Ovary (tissue), 9 donors: ENCODE results near the gene NOP10. TPM values are rescaled to one million over a fixed set of nuclear protein-coding genes. Genes with fewer than 3 reads are reported as not detected.

Source experiments
- DNase-seq, 5 donors: peaks; one replicate each; pipeline ENCODE4 v3.0.0-alpha.2; 2019 to 2020
- H3K27ac ChIP-seq, 2 donors: fragments of 200-600 bp; one replicate each; pipeline versions ENCODE4 v1.5.1 to v1.8.0; 2019 to 2022
- H3K27me3 ChIP-seq: fragments of 200-600 bp; one replicate; pipeline ENCODE4 v1.8.0; 2022
- H3K36me3 ChIP-seq: fragments of 200-600 bp; sonication (generic); one replicate; pipeline ENCODE4 v1.5.1; 2019
- H3K4me1 ChIP-seq: one replicate; pipeline ENCODE4 v1.8.1; 2013; ENCODE audit warnings: mild to moderate bottlenecking, moderate library complexity; ENCODE audit not compliant: insufficient read depth
- H3K4me3 ChIP-seq: fragments of 200-600 bp; sonication (generic); one replicate; pipeline ENCODE4 v1.5.1; 2017
- H3K9me3 ChIP-seq, 2 donors: fragments of 200-600 bp in 1 of 2; sonication (generic) in 1 of 2; one replicate each; pipeline versions ENCODE4 v1.5.1 to v1.8.1; 2013 to 2019; ENCODE audit warnings: mild to moderate bottlenecking in 1 of 2, moderate library complexity in 1 of 2
- EP300 ChIP-seq: sonication (generic); formaldehyde crosslinking; IDR thresholded peaks from one replicate; pipeline ENCODE4 v1.6.1; 2017; ENCODE audit warnings: antibody characterized with exemption
- POLR2A ChIP-seq: fragments of 450-650 bp; IDR thresholded peaks from one replicate; pipeline ENCODE4 v1.6.1; 2017; ENCODE audit warnings: antibody characterized with exemption, mild to moderate bottlenecking, moderate library complexity
- WGBS, 3 donors: extraction: QIAGEN DNeasy Blood & Tissue Kit in 1 of 3; methylation state at CpG; one replicate each; pipeline versions ENCODE4 v1.1.5 to v1.1.7; 2013 to 2017; 5-methylcytosine and 5-hydroxymethylcytosine counted together
- intact Hi-C, 4 donors: fragments of 100-400 bp; cut with DNase I; formaldehyde crosslinking; loops; one replicate each; pipeline versions ENCODE4 v1.11.0 to v1.15.1; 2022 to 2023
- polyA plus RNA-seq, 2 donors: library from polyadenylated mRNA; stranded (reverse); fragments of 200-250 nt in 1 of 2; fragments of 350-450 nt in 1 of 2; fragmentation: Illumina TruSeq in 1 of 2; extraction: RNeasy Lipid Tissue Mini Kit (QIAGEN cat#74804) in 1 of 2; gene quantifications; one replicate each; pipeline ENCODE4 v1.2.3, GENCODE V29; 2013 to 2014
- total RNA-seq, 7 donors: library from RNA; depleted of rRNA in 2 of 7; stranded (reverse); fragments of >200 nt in 2 of 7; fragmentation: NEBNext Ultra II Directional in 3 of 7; extraction: Animal tissue kit (Norgen Biotek cat#: 25700) in 3 of 7; gene quantifications; one replicate each; pipeline versions ENCODE4 v1.1.0 to v1.2.4, GENCODE V29; 2016 to 2023
- TF ChIP-seq, protein P1 (sequence below), 3 donors: fragments of 450-650 bp in 2 of 3; fragments of 200-600 bp in 1 of 3; IDR thresholded peaks; one replicate each; pipeline versions ENCODE4 v1.5.1 to v1.8.0; 2016 to 2022; ENCODE audit warnings: antibody characterized with exemption in 3 of 3, mild to moderate bottlenecking in 1 of 3
- donor health status: DM: no; HTN: no; CAD: no; lungs with moderate emphysema.
- donor health status: DM: no; HTN: no; CAD: no.
- donor health status: Bipolar disorder and iron deficiency.
- donor health status: DM: yes; HTN: yes; CAD: no.
- donor health status: DM: no; HTN: no; CAD: no.
- donor health status: DM: yes; HTN: yes; CAD: no.

The NOP10 gene
- total and polyA plus RNA-seq, 9 donors = 46.5 to 189 (median 61.7) TPM

DNA sequence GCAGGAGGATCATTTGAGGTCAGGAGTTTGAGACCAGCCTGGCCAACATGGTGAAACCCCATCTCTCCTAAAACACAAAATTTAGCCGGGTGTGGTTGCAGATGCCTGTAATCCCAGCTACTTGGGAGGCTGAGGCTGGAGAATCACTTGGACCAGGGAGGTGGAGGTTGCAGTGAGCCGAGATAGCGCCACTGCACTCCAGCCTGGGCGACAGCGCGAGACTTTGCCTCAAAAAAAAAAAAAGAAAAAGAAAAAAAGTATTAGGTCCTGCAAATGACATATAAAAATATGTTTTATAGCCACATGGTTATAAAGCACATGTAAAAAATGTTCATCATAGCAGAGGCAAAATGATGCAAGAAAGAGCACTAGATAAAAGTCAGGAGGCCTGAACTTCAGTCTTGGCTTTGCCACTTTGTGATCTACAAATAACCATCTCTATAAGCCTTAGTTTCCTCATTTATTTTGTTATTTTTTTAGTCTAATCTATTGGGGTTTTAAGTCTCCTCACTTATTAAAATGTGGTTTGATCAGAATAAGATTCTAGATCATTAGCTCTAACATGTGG lies 10.3 kb downstream of the NOP10 start:
- 94 to 98% (median 96%) methylated on average over 6 of the region's 6 CpGs for WGBS, 3 donors

DNA sequence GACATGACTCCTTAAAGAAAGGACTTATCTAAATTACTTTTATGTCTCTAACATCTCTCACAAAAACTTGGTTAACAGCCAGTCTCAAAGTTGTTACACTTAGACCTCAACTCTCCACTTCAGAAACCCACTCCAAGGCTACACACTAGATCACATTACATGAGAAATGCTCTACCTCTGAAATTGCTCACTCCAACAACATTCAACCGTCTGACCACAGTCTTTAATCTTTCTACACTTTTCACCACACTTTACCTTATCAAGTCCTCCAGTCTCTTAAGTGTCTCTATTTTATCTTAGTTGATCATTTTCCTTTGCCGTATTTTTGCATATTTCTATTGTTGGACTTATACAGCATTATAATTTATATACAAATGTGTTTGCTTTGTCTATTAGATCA lies 11.1 kb downstream of the NOP10 start:
- intact Hi-C loops = no loop called here
- Histone ChIP-seq H3K4me1 (no peaks in the 10 kb centered on the region), H3K36me3 (no peaks in the 10 kb centered on the region), H3K27ac (no peak overlapping the region), H3K9me3 (no peaks in the 10 kb centered on the region), H3K27me3 (no peaks in the 10 kb centered on the region), H3K4me3 (no peak overlapping the region)
- WGBS, 3 donors = 77 to 82% (median 82%) methylated on average over 2 of the region's 2 CpGs
- TF ChIP-seq EP300 (no peak), POLR2A (no peak)
- TF ChIP-seq, protein P1, sequence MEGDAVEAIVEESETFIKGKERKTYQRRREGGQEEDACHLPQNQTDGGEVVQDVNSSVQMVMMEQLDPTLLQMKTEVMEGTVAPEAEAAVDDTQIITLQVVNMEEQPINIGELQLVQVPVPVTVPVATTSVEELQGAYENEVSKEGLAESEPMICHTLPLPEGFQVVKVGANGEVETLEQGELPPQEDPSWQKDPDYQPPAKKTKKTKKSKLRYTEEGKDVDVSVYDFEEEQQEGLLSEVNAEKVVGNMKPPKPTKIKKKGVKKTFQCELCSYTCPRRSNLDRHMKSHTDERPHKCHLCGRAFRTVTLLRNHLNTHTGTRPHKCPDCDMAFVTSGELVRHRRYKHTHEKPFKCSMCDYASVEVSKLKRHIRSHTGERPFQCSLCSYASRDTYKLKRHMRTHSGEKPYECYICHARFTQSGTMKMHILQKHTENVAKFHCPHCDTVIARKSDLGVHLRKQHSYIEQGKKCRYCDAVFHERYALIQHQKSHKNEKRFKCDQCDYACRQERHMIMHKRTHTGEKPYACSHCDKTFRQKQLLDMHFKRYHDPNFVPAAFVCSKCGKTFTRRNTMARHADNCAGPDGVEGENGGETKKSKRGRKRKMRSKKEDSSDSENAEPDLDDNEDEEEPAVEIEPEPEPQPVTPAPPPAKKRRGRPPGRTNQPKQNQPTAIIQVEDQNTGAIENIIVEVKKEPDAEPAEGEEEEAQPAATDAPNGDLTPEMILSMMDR (IDR thresholded peaks at IDR 0.05) = no peak
- DNase-seq = no peak

More for the DNA sequence above, 10.3 kb downstream of the NOP10 start:
- no peak for DNase-seq
- no peaks in the 10 kb centered on the region for H3K4me1 ChIP-seq
- no peaks in the 10 kb centered on the region for H3K27me3 ChIP-seq
- no peaks in the 10 kb centered on the region for H3K9me3 ChIP-seq
- intact Hi-C loops = no loop called here
- H3K36me3 ChIP-seq = no peaks in the 10 kb centered on the region
- H3K27ac ChIP-seq = no peak overlapping the region
- H3K4me3 ChIP-seq = no peak overlapping the region
- no peak for TF ChIP-seq POLR2A

DNA sequence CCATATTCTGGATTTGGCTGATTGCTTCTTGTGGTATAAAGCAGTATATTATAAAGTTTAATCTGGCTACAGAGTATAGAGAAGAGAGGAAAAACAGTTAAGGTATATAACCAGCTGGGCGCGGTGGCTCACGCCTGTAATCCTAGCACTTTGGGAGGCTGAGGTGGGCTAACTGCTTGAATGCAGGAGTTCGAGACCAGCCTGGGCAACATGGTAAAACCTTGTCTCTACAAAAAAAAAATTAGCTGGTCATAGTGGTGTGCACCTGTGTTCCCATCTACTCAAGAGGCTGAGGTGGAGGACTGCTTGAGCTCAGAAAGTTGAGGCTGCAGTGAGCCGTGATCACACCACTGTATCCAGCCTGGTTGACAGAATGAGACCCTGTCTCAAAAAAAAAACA lies 12.7 kb downstream of the NOP10 start:
- no peak for DNase-seq
- Histone ChIP-seq H3K4me1 (no peaks in the 10 kb centered on the region), H3K27me3 (no peaks in the 10 kb centered on the region), H3K9me3 (no peaks in the 10 kb centered on the region), H3K27ac (no peak overlapping the region), H3K4me3 (no peak overlapping the region), H3K36me3 (no peaks in the 10 kb centered on the region)
- 95 to 96% (median 96%) methylated on average over 5 of the region's 5 CpGs for WGBS, 3 donors
- intact Hi-C loops = no loop called here
- TF ChIP-seq, protein P1 (IDR thresholded peaks at IDR 0.05) = no peak
- TF ChIP-seq POLR2A = no peak

DNA sequence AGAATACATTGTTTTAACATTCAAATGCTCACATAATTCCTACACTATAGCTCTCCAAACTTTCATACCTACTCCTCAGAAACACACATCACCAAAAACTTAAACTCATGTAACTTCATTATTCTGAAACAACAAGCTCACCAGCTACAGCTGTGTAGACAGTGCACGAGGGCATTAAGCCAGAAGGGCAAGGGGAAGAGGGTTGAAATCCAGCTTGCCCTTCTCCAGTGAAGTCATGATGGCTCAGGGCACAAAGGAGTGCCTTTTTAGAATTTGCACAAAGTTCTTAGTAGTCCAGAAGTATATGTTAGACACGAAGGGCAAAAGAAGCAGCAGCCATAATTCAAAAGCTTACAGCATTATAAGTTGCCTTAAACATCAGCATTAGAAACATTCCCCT lies 13.9 kb downstream of the NOP10 start:
- no peaks in the 10 kb centered on the region for H3K36me3 ChIP-seq
- 77 to 82% (median 81%) methylated on average over 2 of the region's 2 CpGs for WGBS, 3 donors
- TF ChIP-seq EP300 (no peak), POLR2A (no peak)
- TF ChIP-seq, protein P1 (IDR thresholded peaks at IDR 0.05) = no peak
- H3K27me3 ChIP-seq = no peaks in the 10 kb centered on the region
- H3K9me3 ChIP-seq = no peaks in the 10 kb centered on the region
- H3K4me3 ChIP-seq = no peak overlapping the region
- intact Hi-C loops = no loop called here
- H3K27ac ChIP-seq = no peak overlapping the region
- no peak for DNase-seq
- H3K4me1 ChIP-seq = no peaks in the 10 kb centered on the region

DNA sequence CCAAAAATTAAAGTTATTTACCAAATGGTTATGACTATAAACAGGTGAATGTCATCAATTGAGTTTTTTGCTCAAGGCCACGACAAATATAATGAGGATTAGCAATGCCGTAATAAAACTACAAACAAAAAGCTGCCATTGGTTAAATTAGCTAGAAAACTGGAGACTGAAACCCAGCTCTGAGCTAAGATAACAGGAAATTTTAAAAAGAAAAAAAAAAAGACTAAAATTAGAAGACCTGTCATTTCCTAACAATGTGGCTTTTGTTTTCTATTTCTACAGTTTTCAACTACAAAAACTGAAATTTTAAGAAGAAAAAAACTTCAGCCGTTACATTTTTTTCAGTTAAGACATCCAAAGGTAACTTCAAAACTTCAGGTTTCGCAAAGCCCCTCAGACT lies 15.0 kb downstream of the NOP10 start:
- Histone ChIP-seq H3K4me3 (no peak overlapping the region), H3K9me3 (no peaks in the 10 kb centered on the region), H3K27ac (no peak overlapping the region), H3K4me1 (no peaks in the 10 kb centered on the region), H3K36me3 (no peaks in the 10 kb centered on the region), H3K27me3 (no peaks in the 10 kb centered on the region)
- no peak for DNase-seq
- TF ChIP-seq, protein P1 (IDR thresholded peaks at IDR 0.05) = no peak
- TF ChIP-seq POLR2A (no peak), EP300 (no peak)
- intact Hi-C loops = no loop called here
- 65 to 74% (median 68%) methylated on average over 4 of the region's 4 CpGs for WGBS, 3 donors
